Gastroesophageal sphincter (tissue), 4 donors: Measurements from ENCODE around the gene CHST3. TPM values are rescaled to one million over a fixed set of nuclear protein-coding genes. Genes with fewer than 3 reads are reported as not detected.
"Not testable (repeated sequence)": the region's sequence is repeated elsewhere in the genome, so short reads cannot be mapped to it uniquely, and the experiment has no call there.

ENCODE experiments used
- ATAC-seq: fragments of 150-250 bp; one replicate; pipeline ENCODE4 v1.9.1; 2016; ENCODE audit warnings: mild to moderate bottlenecking, moderate library complexity
- H3K27ac ChIP-seq, 4 donors: fragments of 200-600 bp; sonication (generic) in 3 of 4; 1 replicate in 3 of 4; 2 replicates in 1 of 4; pipeline ENCODE4 v1.5.1; 2016 to 2019
- H3K27me3 ChIP-seq: fragments of 200-600 bp; sonication (generic); one replicate; pipeline ENCODE4 v1.5.1; 2019
- H3K36me3 ChIP-seq, 2 donors: fragments of 200-600 bp; sonication (generic); one replicate each; pipeline ENCODE4 v1.5.1; 2019; ENCODE audit warnings: control low read depth in 1 of 2
- H3K4me1 ChIP-seq, 3 donors: fragments of 200-600 bp; sonication (generic); 1 replicate in 2 of 3; 2 replicates in 1 of 3; pipeline ENCODE4 v1.5.1; 2016 to 2019; ENCODE audit warnings: control low read depth in 2 of 3
- H3K4me3 ChIP-seq, 2 donors: fragments of 200-600 bp; sonication (generic); one replicate each; pipeline ENCODE4 v1.5.1; 2019; ENCODE audit warnings: mild to moderate bottlenecking in 1 of 2, moderate library complexity in 1 of 2
- H3K9me3 ChIP-seq, 3 donors: fragments of 200-600 bp; sonication (generic); one replicate each; pipeline ENCODE4 v1.5.1; 2017 to 2019; ENCODE audit warnings: control low read depth in 2 of 3
- CTCF ChIP-seq, 4 experiments: fragments of 200-600 bp in 2 of 4; fragments of 450-650 bp in 2 of 4; sonication (generic) in 1 of 4; IDR thresholded peaks; one replicate each; pipeline ENCODE4 v1.5.1; 2017 to 2019; ENCODE audit warnings: antibody characterized with exemption in 4 of 4, mild to moderate bottlenecking in 2 of 4, moderate library complexity in 2 of 4
- EP300 ChIP-seq: sonication (generic); formaldehyde crosslinking; IDR thresholded peaks from one replicate; pipeline ENCODE4 v1.6.1; 2017; ENCODE audit warnings: antibody characterized with exemption, mild to moderate bottlenecking
- POLR2A ChIP-seq, 2 donors: fragments of 450-650 bp; IDR thresholded peaks; one replicate each; pipeline ENCODE4 v1.6.1; 2017; ENCODE audit warnings: antibody characterized with exemption in 2 of 2, mild to moderate bottlenecking in 2 of 2, moderate library complexity in 1 of 2
- POLR2AphosphoS5 ChIP-seq: sonication (generic); formaldehyde crosslinking; IDR thresholded peaks from one replicate; pipeline ENCODE4 v1.6.1; 2017; ENCODE audit warnings: antibody characterized with exemption
- WGBS, 2 donors: methylation state at CpG; one replicate each; pipeline ENCODE4 v1.1.5; 2018; ENCODE audit warnings: low coverage in 1 of 2; 5-methylcytosine and 5-hydroxymethylcytosine counted together
- total RNA-seq, 4 donors: library from RNA; depleted of rRNA; stranded (reverse); fragments of >200 nt; gene quantifications; one replicate each; pipeline ENCODE4 v1.1.0, GENCODE V29; 2016

CHST3 gene
- total RNA-seq, 4 donors from 2014 or later, result 31.8 to 48.0 (median 37.3) TPM

GRCh38 chr10:72031706-72032105 lies 67.5 kb downstream of the CHST3 start:
- Histone ChIP-seq H3K4me1 (peaks cover 0 to 1% (median 0%) of the 10 kb centered on the region in 3 donors), H3K36me3 (no peaks in the 10 kb centered on the region), H3K27ac (no peak overlapping the region), H3K9me3 (no peaks in the 10 kb centered on the region), H3K27me3 (no peaks in the 10 kb centered on the region), H3K4me3 (no peak overlapping the region)
- WGBS, 2 donors, result 20 to 93% methylated on average over 1 to 6 of the region's 10 CpGs
- ATAC-seq, result no peak
- TF ChIP-seq CTCF (IDR thresholded peaks at IDR 0.05), result no peak
- TF ChIP-seq POLR2AphosphoS5, result no peak
- no peak for TF ChIP-seq EP300
- TF ChIP-seq POLR2A (IDR thresholded peaks at IDR 0.05), result no peak

- not testable (repeated sequence) for H3K4me1 ChIP-seq, H3K9me3 ChIP-seq, H3K4me3 ChIP-seq, H3K27ac ChIP-seq, H3K27me3 ChIP-seq, ATAC-seq, H3K36me3 ChIP-seq
- 82 to 87% methylated on average over 3 to 5 of the region's 11 CpGs for WGBS, 2 donors
Observed at GRCh38 chr10:72032409-72033162, 68.4 kb downstream of the CHST3 start.

GRCh38 chr10:72034040-72034499 lies 69.9 kb downstream of the CHST3 start:
- H3K27ac ChIP-seq, result no peak overlapping the region

GRCh38 chr10:72034761-72035160 lies 70.6 kb downstream of the CHST3 start:
- Histone ChIP-seq H3K4me3 (no peak overlapping the region), H3K27ac (no peak overlapping the region), H3K27me3 (no peaks in the 10 kb centered on the region), H3K36me3 (no peaks in the 10 kb centered on the region), H3K9me3 (no peaks in the 10 kb centered on the region), H3K4me1 (peaks cover 0 to 9% (median 0%) of the 10 kb centered on the region in 3 donors)
- WGBS, 2 donors, result 100% methylated on average over 1 of the region's 4 CpGs; no CpG with 5 or more reads in 1 of the 2 donors
- TF ChIP-seq CTCF (IDR thresholded peaks at IDR 0.05), result no peak
- no peak for TF ChIP-seq POLR2A (IDR thresholded peaks at IDR 0.05)
- TF ChIP-seq EP300, result no peak
- TF ChIP-seq POLR2AphosphoS5, result no peak
- ATAC-seq, result no peak

More at GRCh38 chr10:72034040-72034499, 69.9 kb downstream of the CHST3 start:
- no peaks in the 10 kb centered on the region for H3K36me3 ChIP-seq
- ATAC-seq, result no peak
- H3K9me3 ChIP-seq, result no peaks in the 10 kb centered on the region
- H3K27me3 ChIP-seq, result no peaks in the 10 kb centered on the region
- H3K4me1 ChIP-seq, result peaks cover 0 to 6% (median 0%) of the 10 kb centered on the region in 3 donors
- TF ChIP-seq CTCF (IDR thresholded peaks at IDR 0.05), result no peak
- no peak for TF ChIP-seq POLR2A (IDR thresholded peaks at IDR 0.05)
- TF ChIP-seq POLR2AphosphoS5, result no peak
- TF ChIP-seq EP300, result no peak
- WGBS, 2 donors, result no CpG with 5 or more reads among the region's 12 CpGs
- H3K4me3 ChIP-seq, result no peak overlapping the region

GRCh38 chr10:72035252-72035887 lies 71.2 kb downstream of the CHST3 start:
- Histone ChIP-seq H3K27ac (no peak overlapping the region), H3K4me1 (peaks cover 0 to 9% (median 0%) of the 10 kb centered on the region in 3 donors), H3K9me3 (no peaks in the 10 kb centered on the region), H3K36me3 (no peaks in the 10 kb centered on the region), H3K27me3 (no peaks in the 10 kb centered on the region), H3K4me3 (no peak overlapping the region)
- ATAC-seq, result no peak
- WGBS, 2 donors, result 90 to 95% methylated on average over 3 to 4 of the region's 13 CpGs
- no peak for TF ChIP-seq POLR2A (IDR thresholded peaks at IDR 0.05)
- TF ChIP-seq CTCF (IDR thresholded peaks at IDR 0.05), result no peak
- TF ChIP-seq POLR2AphosphoS5, result no peak
- no peak for TF ChIP-seq EP300
